HG03159 (cell line): ENCODE results near the gene CPLANE1.
"Not testable (repeated sequence)": the region's sequence is repeated elsewhere in the genome, so short reads cannot be mapped to it uniquely, and the experiment has no call there.

Experiments
- ATAC-seq: cut with Tn5 transposase; IDR thresholded peaks from one replicate; pipeline ENCODE4 v1.9.1; 2021; ENCODE audit warnings: mild to moderate bottlenecking, moderate library complexity; ENCODE audit not compliant: unreplicated experiment

The CPLANE1 gene

DNA sequence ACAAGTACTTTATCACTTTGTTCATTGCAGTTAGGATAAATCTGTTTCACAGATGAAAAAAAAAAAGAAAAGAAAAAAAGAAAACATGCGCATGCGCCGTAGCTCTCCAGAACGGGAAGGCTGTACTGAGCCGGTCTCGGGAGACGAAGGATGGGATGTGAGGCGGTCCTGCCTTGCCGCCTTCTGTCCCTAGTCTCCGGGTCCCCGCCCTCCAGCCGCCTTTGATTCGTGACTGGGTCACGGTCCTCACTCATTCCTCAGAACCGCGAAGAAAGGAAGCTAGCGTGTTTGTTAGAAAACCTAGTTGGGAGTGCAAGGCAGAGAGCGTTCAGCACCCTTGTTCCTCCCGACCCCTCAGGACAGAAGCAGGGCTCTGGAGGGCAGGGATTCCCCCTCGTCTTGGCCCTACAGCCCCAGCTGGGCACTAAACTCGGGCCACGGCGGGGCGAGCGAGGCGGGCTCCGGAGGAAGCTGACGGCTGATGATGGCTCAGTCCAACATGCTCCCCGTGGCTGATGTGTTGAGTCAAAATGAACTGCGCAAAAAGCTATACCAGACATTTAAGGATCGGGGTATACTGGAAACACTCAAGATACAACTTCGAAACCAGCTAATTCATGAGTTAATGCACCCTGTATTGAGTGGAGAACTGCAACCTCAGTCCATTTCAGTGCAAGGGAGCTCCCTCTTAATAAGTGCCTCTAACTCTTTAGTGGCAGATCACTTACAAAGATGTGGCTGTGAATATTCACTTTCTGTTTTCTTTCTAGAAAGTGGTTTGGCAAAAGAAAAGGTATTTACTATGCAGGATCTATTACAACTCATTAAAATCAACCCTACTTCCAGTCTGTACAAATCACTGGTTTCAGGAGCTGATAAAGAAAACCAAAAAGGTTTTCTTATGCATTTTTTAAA lies 40.0 kb downstream of the CPLANE1 start:
- ATAC-seq: no peak

DNA sequence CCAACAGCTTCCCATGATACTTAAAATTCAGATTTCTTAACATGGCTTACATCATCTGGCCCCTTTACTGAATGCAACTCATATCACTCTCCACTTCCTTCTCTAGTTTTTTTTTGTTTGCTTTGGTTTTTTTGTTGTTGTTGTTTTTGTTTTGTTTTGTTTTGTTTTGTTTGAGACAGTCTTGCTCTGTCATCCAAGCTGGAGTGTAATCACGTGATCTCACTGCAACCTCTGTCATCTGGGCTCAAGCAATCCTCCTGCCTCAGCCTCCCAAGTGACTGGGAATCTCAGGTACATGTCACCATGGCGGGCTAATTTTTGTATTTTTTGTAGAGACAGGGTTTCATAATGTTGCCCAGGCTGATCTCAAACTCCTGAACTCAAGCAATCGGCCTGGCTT lies 41.4 kb downstream of the CPLANE1 start:
- ATAC-seq: no peak

- no peak for ATAC-seq
These were observed 42.4 kb downstream of the CPLANE1 start for GRCh38 chr5:37206736-37207135.

DNA sequence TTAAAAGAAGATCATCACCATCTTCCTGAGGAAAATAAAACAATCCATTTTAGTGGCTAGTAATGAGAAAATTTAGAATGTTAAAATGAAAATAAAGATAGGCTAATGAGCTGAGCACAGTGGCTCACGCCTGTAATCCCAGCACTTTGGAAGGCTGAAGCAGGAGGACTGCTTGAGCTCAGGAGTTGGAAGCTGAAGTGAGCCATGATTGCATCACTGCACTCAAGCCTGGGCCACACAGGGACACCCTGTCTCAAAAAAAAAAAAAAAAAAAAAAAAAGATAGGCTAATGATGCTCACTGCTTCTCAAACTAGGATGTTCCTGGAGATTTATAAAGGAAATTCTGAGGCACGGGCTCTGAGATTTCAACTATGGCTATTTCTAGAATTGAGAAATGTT lies 50.3 kb downstream of the CPLANE1 start:
- ATAC-seq: no peak

- ATAC-seq: peak; percentile 52
These were observed 51.1 kb downstream of the CPLANE1 start for GRCh38 chr5:37198061-37198460.

- ATAC-seq: peak; percentile 89
These were observed 51.7 kb downstream of the CPLANE1 start for GRCh38 chr5:37197340-37198050.

DNA sequence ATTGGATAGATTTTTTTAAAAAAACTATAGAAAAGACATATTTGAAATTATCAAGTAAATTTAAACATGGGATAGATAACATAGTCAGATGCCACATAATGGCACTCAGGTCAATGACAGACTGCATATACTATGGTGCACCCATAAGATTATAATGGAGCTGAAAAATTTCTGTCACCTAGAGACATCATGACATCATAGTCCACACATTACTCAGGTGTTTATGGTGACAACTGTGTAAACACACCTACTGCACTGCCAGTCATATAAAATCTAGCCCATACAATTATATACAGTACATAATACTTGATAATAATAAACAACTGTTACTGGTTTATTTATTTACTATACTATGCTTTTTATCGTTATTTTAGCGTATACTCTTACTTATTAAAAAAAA lies 58.6 kb downstream of the CPLANE1 start:
- ATAC-seq: no peak

DNA sequence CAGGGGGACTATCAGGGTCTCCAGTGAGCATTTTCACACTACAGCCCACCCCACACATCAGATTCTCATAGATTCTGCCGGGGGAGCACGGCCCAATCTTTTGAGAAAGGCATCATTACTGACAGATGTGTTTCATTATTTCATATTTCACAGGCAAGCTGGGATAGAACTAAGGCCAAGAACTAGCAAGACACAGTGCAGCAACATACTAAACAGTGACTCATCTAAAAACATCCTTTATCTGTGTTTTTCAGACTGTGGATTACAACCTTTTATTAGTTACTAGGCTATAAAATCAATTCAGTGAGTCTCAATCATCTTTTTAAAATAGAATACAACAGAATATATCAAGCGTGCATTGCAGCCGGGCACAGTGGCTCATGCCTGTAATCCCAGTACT lies 59.8 kb downstream of the CPLANE1 start:
- ATAC-seq: no peak

DNA sequence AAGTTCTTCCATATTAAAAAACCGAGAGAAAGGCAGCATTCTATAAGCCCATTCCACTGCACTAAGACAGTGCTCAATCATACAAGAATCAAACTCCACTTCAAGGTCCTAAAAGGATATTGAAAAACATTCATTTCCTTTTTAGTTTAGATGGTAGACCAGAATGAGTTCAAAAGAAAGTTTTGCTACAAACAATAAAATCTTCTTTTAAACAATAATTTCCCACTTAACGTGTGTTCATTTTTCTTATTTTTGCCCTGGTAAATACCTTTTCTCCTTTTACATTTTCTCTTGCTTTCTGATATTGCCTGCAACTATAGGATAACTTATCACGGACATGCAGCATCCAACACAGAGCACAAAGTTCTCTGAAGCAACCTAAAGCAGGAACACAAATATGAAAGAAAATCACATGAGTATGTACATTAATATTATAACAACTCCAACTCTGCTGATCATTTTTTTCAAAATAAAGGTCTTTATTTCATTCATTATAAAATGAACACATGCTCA lies 61.7 kb downstream of the CPLANE1 start:
- ATAC-seq: no peak

- peak; percentile 74 for ATAC-seq
These were observed 64.3 kb downstream of the CPLANE1 start for GRCh38 chr5:37184748-37185364.

- no peak for ATAC-seq
These were observed 66.5 kb downstream of the CPLANE1 start for GRCh38 chr5:37182667-37183066.

GRCh38 chr5:37174928-37175327 lies 74.2 kb downstream of the CPLANE1 start:
- ATAC-seq: no peak

GRCh38 chr5:37172957-37173356 lies 76.2 kb downstream of the CPLANE1 start:
- ATAC-seq: no peak

GRCh38 chr5:37170856-37171255 lies 78.3 kb downstream of the CPLANE1 start:
- no peak for ATAC-seq

- no peak for ATAC-seq
These were observed 83.0 kb downstream of the CPLANE1 start for GRCh38 chr5:37166197-37166596.

DNA sequence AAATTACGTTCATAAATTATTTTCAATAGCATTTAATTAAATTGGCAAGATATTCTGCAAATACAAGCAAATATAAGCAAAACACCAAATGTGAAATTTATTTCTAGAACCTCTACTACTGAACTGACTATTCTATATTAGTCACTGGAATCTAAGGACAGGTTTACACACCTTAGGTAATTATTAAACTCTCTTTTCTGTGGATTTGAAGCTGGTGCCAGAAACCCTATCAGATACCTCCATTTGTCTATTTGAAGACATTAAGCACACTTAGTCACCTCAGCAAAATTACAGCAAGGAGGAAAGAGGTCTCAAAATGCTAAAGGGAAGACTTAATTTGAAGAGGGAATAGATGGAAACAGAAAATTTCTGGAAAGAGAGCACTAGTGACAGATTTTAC lies 83.4 kb downstream of the CPLANE1 start:
- no peak for ATAC-seq

DNA sequence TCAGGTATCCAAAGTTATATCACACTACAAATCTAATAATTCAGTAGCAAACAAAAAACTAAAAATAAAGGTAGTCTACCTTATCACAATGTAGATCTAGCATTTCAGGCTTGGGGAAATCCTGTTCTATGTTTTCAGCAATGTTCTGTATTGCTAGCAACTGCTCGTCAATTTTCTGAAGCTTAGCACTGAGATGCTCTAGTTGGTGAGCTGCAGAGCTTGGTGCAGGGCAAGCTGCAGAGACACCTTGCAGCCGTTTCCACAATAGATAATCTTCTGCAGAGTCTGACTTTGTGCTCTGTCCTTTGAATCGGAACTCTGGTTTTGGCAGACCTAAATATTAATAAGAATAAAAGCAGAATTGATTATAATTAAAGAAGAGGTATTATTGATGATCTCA lies 95.5 kb downstream of the CPLANE1 start:
- ATAC-seq: no peak

DNA sequence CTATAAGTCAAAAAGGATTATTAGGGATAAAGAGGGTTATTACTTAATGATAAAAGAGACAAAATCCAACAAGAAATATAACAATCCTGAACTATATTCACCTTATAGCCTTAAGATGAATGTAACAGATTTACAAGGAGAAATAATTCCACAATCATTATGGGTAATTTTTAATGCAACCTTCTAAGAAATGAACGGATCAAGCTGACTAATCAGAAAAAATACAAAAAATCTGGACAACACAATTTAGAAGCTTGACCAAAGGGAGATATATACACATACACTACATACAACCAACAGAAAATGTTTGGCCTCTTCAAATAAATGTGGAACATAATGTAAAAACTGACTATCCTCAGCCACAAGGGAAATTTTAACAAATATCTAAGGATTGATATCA lies 102.3 kb downstream of the CPLANE1 start:
- no peak for ATAC-seq

DNA sequence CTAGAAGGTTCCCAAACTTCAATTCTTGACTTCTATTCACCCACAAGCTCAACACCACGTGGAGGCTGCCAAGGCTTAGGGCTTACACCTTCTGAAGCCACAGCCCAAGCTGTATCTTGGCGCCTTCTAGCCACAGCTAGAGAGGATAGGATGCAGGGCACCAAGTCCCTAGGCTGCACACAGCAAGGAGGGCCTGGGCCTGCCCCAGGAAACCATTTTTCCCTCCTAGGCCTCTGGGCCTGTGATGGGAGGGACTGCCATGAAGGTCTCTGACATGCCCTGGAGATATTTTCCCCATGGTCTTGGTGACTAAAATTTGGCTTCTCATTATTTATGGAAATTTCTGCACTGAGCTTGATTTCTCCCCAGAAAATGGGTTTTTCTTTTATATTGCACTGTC lies 112.5 kb downstream of the CPLANE1 start:
- ATAC-seq: no peak

- not testable (repeated sequence) for ATAC-seq
These were observed 113.9 kb downstream of the CPLANE1 start for GRCh38 chr5:37135312-37135711.

DNA sequence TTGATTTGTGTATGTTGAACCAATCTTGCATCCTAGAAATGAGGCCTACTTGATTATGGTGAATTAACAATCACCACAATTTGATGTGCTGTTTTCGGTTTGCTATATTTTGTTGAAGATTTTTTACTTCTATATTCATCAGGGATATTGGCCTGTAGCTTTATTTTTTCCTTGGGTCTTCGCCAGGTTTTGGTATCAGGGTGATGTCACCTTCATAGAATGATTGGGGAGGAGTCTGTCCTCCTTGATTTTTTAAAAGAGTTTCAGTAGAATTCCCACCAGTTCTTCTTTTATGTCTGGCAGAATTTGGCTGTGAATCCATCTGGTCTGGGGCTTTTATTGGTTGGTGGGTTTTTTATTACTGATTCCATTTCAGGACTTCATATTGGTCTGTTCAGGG lies 115.2 kb downstream of the CPLANE1 start:
- ATAC-seq: no peak

DNA sequence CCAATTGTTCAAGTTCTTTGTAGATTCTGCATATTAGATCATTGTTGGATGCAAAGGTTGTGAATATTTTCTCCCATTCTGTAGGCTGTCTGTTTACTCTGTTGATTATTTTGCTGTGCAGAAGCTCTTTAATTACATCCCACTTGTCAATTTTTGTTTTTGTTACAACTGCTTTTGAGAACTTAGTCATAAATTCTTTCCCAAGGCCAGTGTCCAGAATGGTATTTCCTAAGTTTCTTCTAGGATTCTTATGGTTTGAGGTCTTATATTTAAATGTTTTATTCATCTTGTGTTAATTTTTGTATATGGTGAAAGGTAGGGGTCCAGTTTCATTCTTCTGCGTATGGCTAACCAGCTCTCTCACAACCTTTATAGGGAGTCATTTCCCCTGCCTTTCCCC lies 116.5 kb downstream of the CPLANE1 start:
- no peak for ATAC-seq
